Adrenal gland (tissue), 12 donors: Measurements from ENCODE around the gene PACRG. TPM values are rescaled to one million over a fixed set of nuclear protein-coding genes. Genes with fewer than 3 reads are reported as not detected.

Experiments
- DNase-seq, 7 donors: peaks; one replicate each; pipeline ENCODE4 v3.0.0-alpha.2; 2019 to 2020
- H3K27ac ChIP-seq, 5 donors: fragments of 200-600 bp; sonication (generic) in 4 of 5; 1 replicate in 3 of 5; 2 replicates in 2 of 5; pipeline versions ENCODE4 v1.5.1 to v1.8.0; 2016 to 2020; ENCODE audit warnings: mild to moderate bottlenecking in 1 of 5
- H3K27me3 ChIP-seq: fragments of 200-600 bp; 2 replicates; pipeline ENCODE4 v1.8.0; 2021
- H3K36me3 ChIP-seq, 2 donors: fragments of 200-600 bp; replicated peaks in 1 of 2; 1 replicate in 1 of 2; 2 replicates in 1 of 2; pipeline versions ENCODE4 v1.5.1 to v1.8.0; 2018 to 2022
- H3K4me1 ChIP-seq, 2 donors: fragments of 200-600 bp; replicated peaks in 1 of 2; 1 replicate in 1 of 2; 2 replicates in 1 of 2; pipeline versions ENCODE4 v1.5.1 to v1.8.0; 2018 to 2021
- H3K4me3 ChIP-seq, 4 donors: fragments of 200-600 bp; sonication (generic) in 3 of 4; one replicate each; pipeline ENCODE4 v1.5.1; 2016 to 2018
- H3K9me3 ChIP-seq, 3 donors: fragments of 200-600 bp; sonication (generic) in 1 of 3; replicated peaks in 1 of 3; 1 replicate in 2 of 3; 2 replicates in 1 of 3; pipeline versions ENCODE4 v1.5.1 to v1.8.0; 2016 to 2021
- CTCF ChIP-seq, 6 experiments: fragments of 450-650 bp in 4 of 6; fragments of 200-600 bp in 2 of 6; sonication (generic) in 1 of 6; IDR thresholded peaks; 1 replicate in 5 of 6; 2 replicates in 1 of 6; pipeline versions ENCODE4 v1.5.1 to v1.8.0; 2016 to 2021; ENCODE audit warnings: antibody characterized with exemption in 6 of 6, mild to moderate bottlenecking in 2 of 6, moderate library complexity in 1 of 6
- POLR2A ChIP-seq, 2 donors: fragments of 450-650 bp; IDR thresholded peaks; one replicate each; pipeline ENCODE4 v1.6.1; 2017; ENCODE audit warnings: antibody characterized with exemption in 2 of 2, mild to moderate bottlenecking in 2 of 2, moderate library complexity in 1 of 2
- WGBS, 4 donors: extraction: QIAGEN DNeasy Blood & Tissue Kit in 2 of 4; methylation state at CpG; one replicate each; pipeline versions ENCODE4 v1.1.5 to v1.1.7; 2013 to 2017; 5-methylcytosine and 5-hydroxymethylcytosine counted together
- intact Hi-C, 2 donors: fragments of 100-400 bp; cut with DNase I; formaldehyde crosslinking; loops; one replicate each; pipeline versions ENCODE4 v1.14.1 to v1.15.0; 2022 to 2023
- polyA plus RNA-seq, 3 donors: library from polyadenylated mRNA; stranded (reverse); fragments of 200-250 nt in 2 of 3; fragments of 350-450 nt in 1 of 3; fragmentation: Illumina TruSeq in 1 of 3; extraction: RNeasy Lipid Tissue Mini Kit (QIAGEN cat#74804) in 1 of 3; gene quantifications; one replicate each; pipeline ENCODE4 v1.2.3, GENCODE V29; 2013 to 2014
- total RNA-seq, 9 donors: library from RNA; depleted of rRNA in 4 of 9; stranded (reverse); fragments of >200 nt in 4 of 9; fragments of 120-200 nt in 1 of 9; fragmentation: NEBNext Ultra II Directional in 1 of 9; extraction: Animal tissue kit (Norgen Biotek cat#: 25700) in 1 of 9; gene quantifications; one replicate each; pipeline versions ENCODE4 v1.1.0 to v1.2.4, GENCODE V29; 2013 to 2023
- donor health status: healthy with polysubstance abuse.
- donor health status: Bipolar disorder and iron deficiency.
- donor health status: DM: yes; HTN: yes; CAD: no.
- donor health status: DM: no; HTN: no; CAD: no.
- donor health status: DM: no; HTN: no; CAD: no.
- donor health status: DM: yes; HTN: yes; CAD: no.

Gene PACRG
- total and polyA plus RNA-seq, 12 donors = 0.18 to 6.1 (median 1.4) TPM

- Histone ChIP-seq H3K36me3 (no peaks in the 10 kb centered on the region), H3K27me3 (no peaks in the 10 kb centered on the region), H3K9me3 (no peaks in the 10 kb centered on the region), H3K27ac (peak overlapping the region in 1 of 5 donors; percentile 32), H3K4me3 (no peak overlapping the region), H3K4me1 (peaks cover 6 to 19% of the 10 kb centered on the region in 2 donors)
- intact Hi-C loops = no loop called here
- WGBS, 4 donors = 65 to 88% (median 86%) methylated on average over 8 to 10 of the region's 10 CpGs
- TF ChIP-seq CTCF (IDR thresholded peaks at IDR 0.05) = no peak
- no peak for TF ChIP-seq POLR2A (IDR thresholded peaks at IDR 0.05)
- DNase-seq = peak in 1 of 7 donors; percentile 12
These were observed 592.0 kb downstream of the PACRG start for GRCh38 chr6:163319609-163320366.

- Histone ChIP-seq H3K27me3 (no peaks in the 10 kb centered on the region), H3K9me3 (no peaks in the 10 kb centered on the region), H3K36me3 (no peaks in the 10 kb centered on the region), H3K27ac (peak overlapping the region in 1 of 5 donors; percentile 32), H3K4me3 (no peak overlapping the region), H3K4me1 (peaks cover 6 to 19% of the 10 kb centered on the region in 2 donors)
- TF ChIP-seq CTCF (IDR thresholded peaks at IDR 0.05) (no peak), POLR2A (IDR thresholded peaks at IDR 0.05) (no peak)
- 44 to 51% (median 46%) methylated on average over 3 of the region's 3 CpGs for WGBS, 4 donors
- DNase-seq = no peak
- intact Hi-C loops = no loop called here
These were observed 592.6 kb downstream of the PACRG start for GRCh38 chr6:163320402-163320801.

GRCh38 chr6:163320804-163321203 is 593.0 kb downstream of the PACRG start:
- Histone ChIP-seq H3K9me3 (no peaks in the 10 kb centered on the region), H3K4me3 (no peak overlapping the region), H3K27ac (no peak overlapping the region), H3K27me3 (no peaks in the 10 kb centered on the region), H3K36me3 (no peaks in the 10 kb centered on the region), H3K4me1 (peaks cover 6 to 19% of the 10 kb centered on the region in 2 donors)
- WGBS, 4 donors = 29 to 36% (median 33%) methylated on average over 2 of the region's 2 CpGs
- no peak for DNase-seq
- TF ChIP-seq POLR2A (IDR thresholded peaks at IDR 0.05) = no peak
- TF ChIP-seq CTCF (IDR thresholded peaks at IDR 0.05) = no peak
- intact Hi-C loops = no loop called here

GRCh38 chr6:163321717-163322116 is 593.9 kb downstream of the PACRG start:
- DNase-seq = no peak
- Histone ChIP-seq H3K4me1 (peaks cover 6 to 19% of the 10 kb centered on the region in 2 donors), H3K9me3 (no peaks in the 10 kb centered on the region), H3K4me3 (no peak overlapping the region), H3K27ac (no peak overlapping the region), H3K27me3 (no peaks in the 10 kb centered on the region), H3K36me3 (no peaks in the 10 kb centered on the region)
- no peak for TF ChIP-seq POLR2A (IDR thresholded peaks at IDR 0.05)
- no peak for TF ChIP-seq CTCF (IDR thresholded peaks at IDR 0.05)
- intact Hi-C loops = no loop called here
- WGBS, 4 donors = 89 to 97% (median 95%) methylated on average over 18 of the region's 18 CpGs
